HG03135 (cell line): ENCODE results near the gene DNAI1.
"Not testable (repeated sequence)": the region's sequence is repeated elsewhere in the genome, so short reads cannot be mapped to it uniquely, and the experiment has no call there.

Source experiments
- ATAC-seq: cut with Tn5 transposase; IDR thresholded peaks from one replicate; pipeline ENCODE4 v1.9.1; 2021; ENCODE audit warnings: mild to moderate bottlenecking, moderate library complexity; ENCODE audit not compliant: unreplicated experiment

DNAI1 gene

GRCh38 chr9:34458013-34458958 is at the start of gene DNAI1, which contains the start of gene FAM219A:
Gene DNAI1, plus strand, starts transcription at chr9:34458805. Its CDS starts 201 bp downstream, at chr9:34459006.
Gene FAM219A, minus strand, starts transcription at chr9:34458570. Its CDS starts 307 bp downstream, at chr9:34458263.
- peak; percentile 96 for ATAC-seq

- ATAC-seq = no peak
Observed at GRCh38 chr9:34409154-34409553, 49.5 kb upstream of the DNAI1 start.

- no peak for ATAC-seq
Observed at GRCh38 chr9:34412336-34412735, 46.3 kb upstream of the DNAI1 start.

GRCh38 chr9:34413231-34413852 is 45.3 kb upstream of the DNAI1 start:
- ATAC-seq = no peak

GRCh38 chr9:34417734-34418133 is 40.9 kb upstream of the DNAI1 start:
- no peak for ATAC-seq

- ATAC-seq = no peak
Observed at GRCh38 chr9:34419716-34420504, 38.7 kb upstream of the DNAI1 start.

- ATAC-seq = no peak
Observed at GRCh38 chr9:34426347-34427074, 32.1 kb upstream of the DNAI1 start.

GRCh38 chr9:34428325-34428958 is 30.2 kb upstream of the DNAI1 start:
- ATAC-seq = no peak

- no peak for ATAC-seq
Observed at GRCh38 chr9:34430843-34431437, 27.7 kb upstream of the DNAI1 start.

GRCh38 chr9:34431667-34432066 is 26.9 kb upstream of the DNAI1 start:
- ATAC-seq = no peak

GRCh38 chr9:34437006-34437925 is 21.3 kb upstream of the DNAI1 start:
- ATAC-seq = peak; percentile 76

- not testable (repeated sequence) for ATAC-seq
Observed at GRCh38 chr9:34437926-34438307, 20.7 kb upstream of the DNAI1 start.

- not testable (repeated sequence) for ATAC-seq
Observed at GRCh38 chr9:34438465-34438864, 20.1 kb upstream of the DNAI1 start.

- no peak for ATAC-seq
Observed at GRCh38 chr9:34440017-34440416, 18.6 kb upstream of the DNAI1 start.

- no peak for ATAC-seq
Observed at GRCh38 chr9:34442770-34443169, 15.8 kb upstream of the DNAI1 start.

GRCh38 chr9:34443533-34443932 is 15.1 kb upstream of the DNAI1 start:
- no peak for ATAC-seq

- ATAC-seq = no peak
Observed at GRCh38 chr9:34443976-34444375, 14.6 kb upstream of the DNAI1 start.

GRCh38 chr9:34446468-34446891 is 12.1 kb upstream of the DNAI1 start:
- ATAC-seq = no peak

GRCh38 chr9:34446951-34447350 is 11.7 kb upstream of the DNAI1 start:
- no peak for ATAC-seq
